ENCODE measurements around the gene ZNF417.
"Not testable (repeated sequence)": the region's sequence is repeated elsewhere in the genome, so short reads cannot be mapped to it uniquely, and the experiment has no call there.

ZNF417 gene

DNA sequence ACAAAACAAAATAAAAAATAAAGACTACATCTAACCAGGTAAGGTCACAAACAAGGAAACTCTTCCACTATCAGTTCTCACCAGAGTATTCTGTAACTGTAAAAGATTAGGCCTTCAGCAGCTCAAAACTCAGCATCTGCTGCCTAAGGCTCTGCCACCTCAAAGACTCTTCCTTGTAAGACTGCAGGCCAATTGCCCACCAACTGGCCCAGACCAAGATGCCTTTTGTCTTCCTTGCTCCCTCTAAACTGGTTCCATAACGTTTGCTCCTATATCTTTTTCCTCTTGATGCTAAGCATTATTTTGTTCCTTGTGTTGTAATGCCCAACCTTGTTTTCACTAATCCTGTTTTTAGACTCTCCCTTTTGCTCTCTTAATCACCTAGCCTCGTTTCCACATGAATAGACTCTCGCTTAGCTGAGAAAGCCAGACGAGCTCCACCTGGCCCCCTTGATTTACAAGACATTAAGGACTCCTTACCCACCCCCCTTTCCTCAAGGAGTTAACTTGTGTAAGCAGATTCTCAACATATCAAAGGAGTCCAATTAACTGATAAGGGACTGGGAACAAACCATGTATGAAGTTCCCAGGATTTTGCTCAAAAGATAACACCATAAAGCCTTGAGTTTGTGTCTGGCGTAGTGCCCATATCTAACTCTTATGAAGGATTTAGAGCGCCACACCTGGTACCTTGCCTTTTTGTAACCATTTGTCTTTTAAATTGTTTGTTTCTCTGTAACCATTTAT is 29.0 kb downstream of the ZNF417 start:
- DNase-seq (ENCODE audit: low read depth): no peak

DNA sequence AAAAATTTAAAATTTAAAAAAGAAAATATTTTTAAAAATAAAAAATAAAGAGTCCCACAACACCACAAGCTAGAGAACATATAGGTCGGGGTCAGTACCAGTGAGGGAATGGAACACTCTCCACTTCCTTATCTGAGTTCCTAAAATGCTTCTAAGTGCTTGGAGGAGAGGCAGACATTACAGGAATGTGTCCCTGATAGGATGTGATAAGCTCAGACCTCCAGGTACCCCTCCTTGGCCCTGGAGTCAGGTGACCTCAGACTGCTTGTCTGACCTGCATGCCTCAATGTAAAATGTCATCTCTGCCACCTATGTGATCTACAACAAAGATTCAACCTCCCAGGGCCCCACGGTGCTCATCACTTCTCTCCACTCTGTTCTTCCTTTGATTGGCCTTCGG is 30.3 kb downstream of the ZNF417 start:
- DNase-seq (ENCODE audit: low read depth): no peak

DNA sequence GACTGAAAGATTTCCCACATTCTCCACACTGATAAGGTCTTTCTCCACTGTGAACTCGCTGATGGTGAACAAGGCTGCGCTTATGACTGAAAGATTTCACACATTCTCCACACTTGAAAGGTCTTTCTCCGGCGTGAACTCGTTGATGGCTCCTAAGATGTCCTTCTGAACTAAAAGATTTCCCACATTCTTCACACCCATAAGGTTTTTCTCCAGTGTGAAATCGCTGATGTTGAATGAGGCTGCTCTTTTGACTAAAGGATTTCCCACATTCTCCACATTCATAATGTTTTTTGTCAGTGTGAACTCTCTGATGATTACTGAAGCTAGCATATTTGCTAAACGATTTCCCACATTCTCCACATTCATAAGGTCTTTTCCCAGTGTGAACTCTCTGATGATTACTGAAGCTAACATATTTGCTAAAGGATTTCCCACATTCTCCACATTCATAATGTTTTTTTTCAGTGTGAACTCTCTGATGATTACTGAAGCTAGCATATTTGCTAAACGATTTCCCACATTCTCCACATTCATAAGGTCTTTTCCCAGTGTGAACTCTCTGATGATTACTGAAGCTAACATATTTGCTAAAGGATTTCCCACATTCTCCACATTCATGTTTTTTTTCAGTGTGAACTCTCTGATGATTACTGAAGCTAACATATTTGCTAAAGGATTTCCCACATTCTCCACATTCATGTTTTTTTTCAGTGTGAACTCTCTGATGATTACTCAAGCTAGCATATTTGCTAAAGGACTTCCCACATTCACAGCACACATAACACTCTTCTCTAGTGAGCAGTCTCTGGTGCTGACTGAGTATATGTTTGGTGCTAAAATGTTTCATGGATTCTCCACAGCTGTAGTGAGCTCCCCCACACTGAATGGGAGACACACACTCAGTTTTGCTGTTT is 42.3 kb downstream of the ZNF417 start:
- DNase-seq (ENCODE audit: low read depth): not testable (repeated sequence)

DNA sequence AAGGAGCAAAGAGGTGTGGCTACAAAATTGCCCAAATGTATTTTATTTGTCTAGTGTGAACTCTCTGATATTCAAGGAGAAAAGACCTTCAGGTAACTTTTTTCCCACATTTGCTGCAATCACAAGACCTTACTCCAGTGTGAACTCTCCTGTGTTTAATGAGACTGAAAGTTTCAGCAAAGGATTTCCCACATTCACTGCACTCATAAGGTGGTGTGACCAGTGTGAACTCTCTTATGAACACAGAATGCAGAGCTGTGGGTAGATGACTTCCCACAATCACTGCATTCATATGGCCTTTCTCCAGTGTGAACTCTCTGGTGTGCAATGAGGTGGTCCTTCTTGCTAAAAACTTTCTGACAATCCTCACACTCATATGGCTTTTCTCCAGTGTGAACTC is 43.9 kb downstream of the ZNF417 start:
- DNase-seq (ENCODE audit: low read depth): no peak

DNA sequence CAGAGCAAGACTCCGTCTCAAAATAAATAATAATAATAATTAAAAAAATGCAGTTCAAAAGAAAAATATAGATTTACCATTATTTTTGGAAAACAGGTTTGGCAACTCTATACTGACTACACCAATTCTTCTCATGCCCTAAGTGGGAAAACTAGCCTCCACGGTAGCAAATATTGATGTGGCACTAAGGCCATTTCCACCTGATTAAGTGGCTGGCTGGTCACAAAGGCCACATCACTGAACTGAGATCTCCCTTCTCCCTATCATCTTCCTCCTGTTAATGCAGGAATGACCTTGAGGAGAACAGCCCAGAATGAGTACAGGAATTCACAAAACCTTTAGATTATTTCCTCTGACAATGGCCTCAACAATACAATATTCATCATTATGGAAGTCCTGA is 46.2 kb downstream of the ZNF417 start:
- DNase-seq (ENCODE audit: low read depth): no peak

DNA sequence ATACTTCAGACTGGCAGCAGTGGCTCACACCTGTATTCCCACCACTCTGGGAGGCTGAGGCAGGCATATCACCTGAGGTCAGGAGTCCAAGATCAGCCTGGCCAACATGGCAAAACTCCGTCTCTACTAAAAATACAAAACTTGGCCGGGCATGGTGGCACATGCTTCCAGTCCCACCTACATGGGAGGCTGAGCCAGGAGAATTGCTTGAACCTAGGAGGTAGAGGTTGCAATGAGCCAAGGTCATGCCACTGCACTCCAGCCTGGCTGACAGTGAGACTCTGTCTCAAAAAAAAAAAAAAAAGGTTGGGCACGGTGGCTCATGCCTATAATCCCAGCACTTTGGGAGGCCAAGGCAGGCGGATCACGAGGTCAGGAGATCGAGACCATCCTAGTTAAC is 46.7 kb downstream of the ZNF417 start:
- DNase-seq (ENCODE audit: low read depth): not testable (repeated sequence)

DNA sequence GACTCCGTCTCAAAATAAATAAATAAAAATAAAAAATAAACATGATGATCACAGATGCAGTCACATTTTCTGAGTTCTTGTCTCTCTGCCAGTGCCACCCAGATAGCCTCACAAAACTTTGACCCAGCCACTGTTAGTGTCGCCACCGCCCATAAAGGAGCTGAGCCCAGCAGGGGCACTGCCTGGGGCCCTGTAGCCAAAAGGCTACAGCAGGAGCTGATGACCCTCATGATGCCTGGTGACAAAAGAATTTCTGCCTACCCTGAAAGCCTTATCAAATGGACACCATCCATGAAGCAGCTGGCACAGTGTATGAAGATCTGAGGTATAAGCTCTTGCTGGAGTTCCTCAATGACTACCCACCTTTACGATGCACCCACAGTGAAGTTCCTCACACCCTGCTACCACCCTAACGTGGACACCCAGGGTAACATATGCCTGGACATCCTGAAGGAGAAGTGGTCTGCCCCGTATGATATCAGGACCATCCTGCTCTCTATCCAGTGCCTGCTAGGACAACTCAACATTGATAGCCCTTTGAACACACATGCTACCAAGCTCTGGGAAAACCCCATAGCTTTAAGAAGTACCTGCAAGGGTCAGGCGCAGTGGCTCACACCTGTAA is 48.4 kb downstream of the ZNF417 start:
- no peak for DNase-seq (ENCODE audit: low read depth)
